ENCODE data around the gene COG8. TPM values are rescaled to one million over a fixed set of nuclear protein-coding genes. Genes with fewer than 3 reads are reported as not detected.

COG8 gene
- total RNA-seq, 1 experiment from 2014 or later: 33.5 TPM

Other genes starting within 250 kb of the COG8 start
- 0.58 and 1.4 TPM in 2 replicates for gene HAS3, start 233.9 kb downstream of the COG8 start, total RNA-seq (2014; rRNA removed; shearing (Covaris generic))
- 37.6 and 43.1 TPM in 2 replicates for gene CHTF8, start 207.0 kb downstream of the COG8 start, total RNA-seq (2014; rRNA removed; shearing (Covaris generic))
- gene UTP4, start 206.9 kb downstream of the COG8 start, total RNA-seq (2014; rRNA removed; shearing (Covaris generic)): 20.2 and 28.1 TPM in 2 replicates
- gene SNTB2, start 152.4 kb downstream of the COG8 start, total RNA-seq (2014; rRNA removed; shearing (Covaris generic)): 17.3 and 43.6 TPM in 2 replicates
- 27.9 and 42.3 TPM in 2 replicates for gene VPS4A, start 28.2 kb downstream of the COG8 start, total RNA-seq (2014; rRNA removed; shearing (Covaris generic))
- gene PDF, start 9.0 kb downstream of the COG8 start, total RNA-seq (2014; rRNA removed; shearing (Covaris generic)): 17.8 and 33.0 TPM in 2 replicates
- 26.8 and 31.0 TPM in 2 replicates for gene NIP7, start 208 bp upstream of the COG8 start, total RNA-seq (2014; rRNA removed; shearing (Covaris generic))
- gene TMED6, start 12.2 kb upstream of the COG8 start, total RNA-seq (2014; rRNA removed; shearing (Covaris generic)): 0.21 TPM in 1 of 2 replicates, not detected in the other
- 7.5 and 7.7 TPM in 2 replicates for gene TERF2, start 46.4 kb upstream of the COG8 start, total RNA-seq (2014; rRNA removed; shearing (Covaris generic))
- gene CYB5B, start 85.1 kb upstream of the COG8 start, total RNA-seq (2014; rRNA removed; shearing (Covaris generic)): 58.3 and 102 TPM in 2 replicates
- 8.3 and 9.0 TPM in 2 replicates for gene NFAT5, start 226.4 kb upstream of the COG8 start, total RNA-seq (2014; rRNA removed; shearing (Covaris generic))